Germinal center (tissue), 1 donor: ENCODE results near the gene FGF18.

ENCODE experiments used
- DNase-seq: peaks from one replicate; pipeline ENCODE4 v3.0.0; 2012; ENCODE audit warnings: mixed read lengths, low spot score

The FGF18 gene

GRCh38 chr5:171470420-171470819, 51.0 kb downstream of the FGF18 start:
- DNase-seq = no peak

GRCh38 chr5:171474230-171474813, 54.9 kb downstream of the FGF18 start:
- DNase-seq = no peak

GRCh38 chr5:171475596-171475995, 56.1 kb downstream of the FGF18 start:
- DNase-seq = no peak

- no peak for DNase-seq
Observed at GRCh38 chr5:171476701-171477100, 57.3 kb downstream of the FGF18 start.

- no peak for DNase-seq
Observed at GRCh38 chr5:171477101-171477500, 57.7 kb downstream of the FGF18 start.

GRCh38 chr5:171477666-171478065, 58.2 kb downstream of the FGF18 start:
- DNase-seq = no peak

- DNase-seq = no peak
Observed at GRCh38 chr5:171478946-171479775, 59.7 kb downstream of the FGF18 start.

- no peak for DNase-seq
Observed at GRCh38 chr5:171479776-171480125, 60.3 kb downstream of the FGF18 start.

- no peak for DNase-seq
Observed at GRCh38 chr5:171480239-171480638, 60.8 kb downstream of the FGF18 start.

- no peak for DNase-seq
Observed at GRCh38 chr5:171481571-171482433, 62.4 kb downstream of the FGF18 start.

- no peak for DNase-seq
Observed at GRCh38 chr5:171482434-171482730, 62.9 kb downstream of the FGF18 start.

- DNase-seq = no peak
Observed at GRCh38 chr5:171483551-171484135, 64.2 kb downstream of the FGF18 start.

- DNase-seq = peak; percentile 66
Observed at GRCh38 chr5:171484460-171484899, 65.0 kb downstream of the FGF18 start.

GRCh38 chr5:171485668-171486067, 66.2 kb downstream of the FGF18 start:
- DNase-seq = no peak

- DNase-seq = no peak
Observed at GRCh38 chr5:171486613-171487012, 67.2 kb downstream of the FGF18 start.

GRCh38 chr5:171488876-171489275, 69.4 kb downstream of the FGF18 start:
- no peak for DNase-seq

GRCh38 chr5:171492781-171493180, 73.3 kb downstream of the FGF18 start:
- no peak for DNase-seq

GRCh38 chr5:171493646-171494393, 74.4 kb downstream of the FGF18 start:
- DNase-seq = no peak

GRCh38 chr5:171494452-171495121, 75.1 kb downstream of the FGF18 start:
- no peak for DNase-seq

GRCh38 chr5:171495122-171495700, 75.8 kb downstream of the FGF18 start:
- DNase-seq = no peak

- DNase-seq = no peak
Observed at GRCh38 chr5:171496456-171496855, 77.0 kb downstream of the FGF18 start.
